WTC11 (cell line): ENCODE measurements around the gene APBA1. TPM values are rescaled to one million over a fixed set of nuclear protein-coding genes. Genes with fewer than 3 reads are reported as not detected.
A peak's percentile ranks its signal among the peaks of the same experiment; 100 is the strongest.

Source experiments
- ATAC-seq: fragments of 200-7000 bp; cut with Tn5 transposase; 2 replicates; pipeline ENCODE4 v1.10.0; 2021; ENCODE audit warnings: mild to moderate bottlenecking, moderate library complexity
- CTCF ChIA-PET: fragments of 300-600 bp; sonication (Branson Sonifier 250); formaldehyde crosslinking; loops from one replicate; lab custom pipeline; 2021; ENCODE audit warnings: antibody characterized with exemption; lab: Charles Lee
- POLR2A ChIA-PET: fragments of 350-600 bp; sonication (Branson Sonifier 250); formaldehyde crosslinking; loops from one replicate; lab custom pipeline; 2021; ENCODE audit warnings: antibody characterized with exemption; lab: Charles Lee
- DNase-seq: peaks from one replicate; pipeline ENCODE4 v3.0.0; 2021; ENCODE audit warnings: low spot score
- H3K27ac Mint-ChIP-seq: 2 replicates; pipeline ENCODE4 v1.8.0; 2021; ENCODE audit warnings: mixed read lengths
- H3K27me3 Mint-ChIP-seq: 2 replicates; pipeline ENCODE4 v1.8.0; 2021; ENCODE audit warnings: low read depth, mild to moderate bottlenecking, moderate library complexity, mixed read lengths
- H3K36me3 Mint-ChIP-seq: 2 replicates; pipeline ENCODE4 v1.8.0; 2021; ENCODE audit warnings: mixed read lengths
- H3K4me1 Mint-ChIP-seq: 2 replicates; pipeline ENCODE4 v1.8.0; 2022; ENCODE audit warnings: mixed read lengths
- H3K4me3 Mint-ChIP-seq: 2 replicates; pipeline ENCODE4 v1.8.0; 2021; ENCODE audit warnings: mild to moderate bottlenecking, moderate library complexity, mixed read lengths
- H3K9me3 Mint-ChIP-seq: 2 replicates; pipeline ENCODE4 v1.8.0; 2021; ENCODE audit warnings: mixed read lengths
- E2F5 ChIP-seq: sonication (generic); formaldehyde crosslinking; IDR thresholded peaks from 2 replicates; pipeline ENCODE4 v1.8.1; 2022; ENCODE audit warnings: mild to moderate bottlenecking, moderate library complexity, missing genetic modification reagents
- ETV6 ChIP-seq: sonication (generic); formaldehyde crosslinking; IDR thresholded peaks from 2 replicates; pipeline ENCODE4 v1.8.1; 2022; ENCODE audit warnings: mild to moderate bottlenecking, missing genetic modification reagents
- FOXP4 ChIP-seq: sonication (generic); formaldehyde crosslinking; IDR thresholded peaks from 2 replicates; pipeline ENCODE4 v1.8.0; 2022; ENCODE audit warnings: mild to moderate bottlenecking, missing genetic modification reagents
- GRHL2 ChIP-seq: fragments of 250-450 bp; sonication (Bioruptor Pico); IDR thresholded peaks from 2 replicates; pipeline ENCODE4 v1.8.0; 2022; ENCODE audit warnings: mild to moderate bottlenecking, moderate library complexity; ENCODE audit not compliant: insufficient replicate concordance, severe bottlenecking
- GTF2I ChIP-seq: fragments of 250-450 bp; sonication (Bioruptor Pico); conservative IDR thresholded peaks from 2 replicates; pipeline ENCODE4 v1.4.0; 2021; ENCODE audit warnings: mild to moderate bottlenecking
- JUN ChIP-seq: sonication (generic); formaldehyde crosslinking; IDR thresholded peaks from 2 replicates; pipeline ENCODE4 v1.8.0; 2023; ENCODE audit warnings: mild to moderate bottlenecking, missing genetic modification reagents
- KAT7 ChIP-seq: sonication (generic); formaldehyde crosslinking; IDR thresholded peaks from 2 replicates; pipeline ENCODE4 v1.8.1; 2023; ENCODE audit warnings: missing genetic modification reagents, mild to moderate bottlenecking, borderline replicate concordance
- MYBL2 ChIP-seq: sonication (generic); formaldehyde crosslinking; IDR thresholded peaks from 2 replicates; pipeline ENCODE4 v1.8.1; 2023; ENCODE audit warnings: mild to moderate bottlenecking, moderate library complexity, missing genetic modification reagents
- NFE2L1 ChIP-seq: sonication (generic); formaldehyde crosslinking; IDR thresholded peaks from 2 replicates; pipeline ENCODE4 v1.8.1; 2023; ENCODE audit warnings: missing genetic modification reagents
- NR3C1 ChIP-seq: sonication (generic); formaldehyde crosslinking; conservative IDR thresholded peaks from 2 replicates; pipeline ENCODE4 v1.8.1; 2023; ENCODE audit warnings: low read depth, mild to moderate bottlenecking, missing genetic modification reagents
- PRDM15 ChIP-seq: sonication (generic); formaldehyde crosslinking; IDR thresholded peaks from 2 replicates; pipeline ENCODE4 v1.8.0; 2022; ENCODE audit warnings: missing genetic modification reagents
- SMAD3 ChIP-seq: sonication (generic); formaldehyde crosslinking; IDR thresholded peaks from 2 replicates; pipeline ENCODE4 v1.8.0; 2022; ENCODE audit warnings: missing genetic modification reagents, mild to moderate bottlenecking, borderline replicate concordance
- USF1 ChIP-seq: sonication (generic); formaldehyde crosslinking; IDR thresholded peaks from 2 replicates; pipeline ENCODE4 v1.8.0; 2022; ENCODE audit warnings: mild to moderate bottlenecking, missing genetic modification reagents
- USF2 ChIP-seq: sonication (generic); formaldehyde crosslinking; IDR thresholded peaks from 2 replicates; pipeline ENCODE4 v1.8.1; 2023; ENCODE audit warnings: mild to moderate bottlenecking, missing genetic modification reagents, moderate library complexity
- ZMAT4 ChIP-seq: fragments of 250-450 bp; sonication (Bioruptor Pico); IDR thresholded peaks from 2 replicates; pipeline ENCODE4 v1.9.0; 2021; ENCODE audit warnings: mild to moderate bottlenecking
- ZNF423 ChIP-seq: fragments of 250-450 bp; sonication (Bioruptor Pico); IDR thresholded peaks from 2 replicates; pipeline ENCODE4 v2.1.2; 2022; ENCODE audit warnings: mild to moderate bottlenecking, moderate library complexity
- ZSCAN18 ChIP-seq: fragments of 250-450 bp; sonication (Bioruptor Pico); IDR thresholded peaks from 2 replicates; pipeline ENCODE4 v2.1.2; 2022; ENCODE audit warnings: mild to moderate bottlenecking, moderate library complexity
- total RNA-seq: library from RNA; stranded (reverse); gene quantifications from 3 replicates; pipeline ENCODE4 v1.2.3, GENCODE V29; 2021

APBA1 gene
- total RNA-seq, 1 experiment from 2014 or later: 0.94 TPM

- peak; percentile 58 for DNase-seq
- POLR2A ChIA-PET: no interaction called here
These were observed 195.4 kb downstream of the APBA1 start for GRCh38 chr9:69476797-69477196.

GRCh38 chr9:69476016-69476415, 196.2 kb downstream of the APBA1 start:
- TF ChIP-seq PRDM15 (CRISPR knock-in tag) (no peak), NFE2L1 (CRISPR knock-in tag) (no peak), JUN (CRISPR knock-in tag) (no peak), USF1 (CRISPR knock-in tag) (no peak), NR3C1 (CRISPR knock-in tag) (no peak), KAT7 (CRISPR knock-in tag) (no peak), E2F5 (no peak), MYBL2 (CRISPR knock-in tag) (no peak), GRHL2 (CRISPR knock-in tag) (no peak), ZSCAN18 (CRISPR knock-in tag) (no peak), ZMAT4 (CRISPR knock-in tag) (no peak)
- Mint-ChIP-seq H3K4me1 (peaks cover 20% of the 10 kb centered on the region), H3K9me3 (peaks cover 9% of the 10 kb centered on the region), H3K27me3 (peaks cover 8% of the 10 kb centered on the region), H3K27ac (no peak overlapping the region), H3K36me3 (peaks cover 6% of the 10 kb centered on the region), H3K4me3 (no peak overlapping the region)
- ChIA-PET POLR2A (interaction anchor here (0.8 kb wide), 1 partner anchor 9 kb away, joined by 3 read pairs; no protein-coding TSS in a partner anchor), CTCF (interaction anchor here (0.6 kb wide), 1 partner anchor 224 kb away, joined by 3 read pairs; no protein-coding TSS in a partner anchor)
- DNase-seq (no peak), ATAC-seq (no peak)

More at GRCh38 chr9:69476797-69477196, 195.4 kb downstream of the APBA1 start:
- no peak for TF ChIP-seq USF2 (CRISPR knock-in tag)
- no peak for TF ChIP-seq SMAD3 (CRISPR knock-in tag)
- no peak for TF ChIP-seq GTF2I
- no peak for TF ChIP-seq ETV6 (CRISPR knock-in tag)
- TF ChIP-seq FOXP4 (CRISPR knock-in tag): peak; percentile 40; the same call in 1 of the 2 replicates
- TF ChIP-seq ZNF423 (CRISPR knock-in tag): no peak
- Mint-ChIP-seq H3K27me3 (peaks cover 8% of the 10 kb centered on the region), H3K27ac (peak overlapping the region; percentile 29; the same call in 1 of the 2 replicates), H3K4me1 (peaks cover 20% of the 10 kb centered on the region), H3K36me3 (peaks cover 6% of the 10 kb centered on the region), H3K9me3 (peaks cover 9% of the 10 kb centered on the region), H3K4me3 (peak overlapping the region; percentile 34)
- ATAC-seq: peak; percentile 78
- CTCF ChIA-PET: interaction anchor here (0.6 kb wide), 1 partner anchor 223 kb away, joined by 3 read pairs; no protein-coding TSS in a partner anchor
